AG04449 (cell line): ENCODE measurements around the gene MTHFS.

Source experiments
- CTCF ChIA-PET: fragments of 350-600 bp; formaldehyde crosslinking; extraction: SDS; loops from one replicate; lab custom pipeline; 2021; ENCODE audit warnings: antibody characterized with exemption; lab: Yijun Ruan, JAX
- POLR2A ChIA-PET: fragments of 400-600, 350-600 bp; formaldehyde crosslinking; extraction: SDS; loops from one replicate; lab custom pipeline; 2020; ENCODE audit warnings: antibody characterized with exemption, inconsistent platforms; lab: Yijun Ruan, JAX
- DNase-seq: peaks from one replicate; pipeline ENCODE4 v3.0.0-alpha.2; 2010; ENCODE audit warnings: low read depth, low spot score
- H3K4me3 ChIP-seq: 2 replicates; pipeline ENCODE4 v1.5.1; 2011; ENCODE audit warnings: low read depth, mild to moderate bottlenecking, control low read depth, low read length
- CTCF ChIP-seq: IDR thresholded peaks from one replicate; pipeline ENCODE4 v1.5.1; 2011; ENCODE audit warnings: mild to moderate bottlenecking, moderate library complexity, low read length, control low read depth, inconsistent platforms; ENCODE audit not compliant: insufficient read depth; ENCODE audit errors: missing control alignments

MTHFS gene

GRCh38 chr15:79858469-79858868 lies 38.3 kb downstream of the MTHFS start:
- CTCF ChIA-PET = interaction anchor here (0.9 to 13.7 kb wide), 13 partner anchors 9 to 522 kb away, joined by 3 to 482 read pairs (median 5); partner anchors contain the start of gene MINAR1
- H3K4me3 ChIP-seq = no peak overlapping the region
- DNase-seq = no peak
- POLR2A ChIA-PET = no interaction called here
- TF ChIP-seq CTCF = no peak

GRCh38 chr15:79853492-79854328 lies 43.1 kb downstream of the MTHFS start:
- TF ChIP-seq CTCF = peak; percentile 96
- ChIA-PET POLR2A (interaction anchor here (0.9 kb wide), 1 partner anchor 514 kb away, joined by 3 read pairs; no protein-coding TSS in a partner anchor), CTCF (interaction anchor here (0.6 to 13.7 kb wide), 71 partner anchors 10 to 601 kb away, joined by 3 to 482 read pairs (median 4); partner anchors contain the start of genes MINAR1 and MTHFS)
- peak; percentile 60 for DNase-seq
- no peak overlapping the region for H3K4me3 ChIP-seq

- ChIA-PET CTCF (interaction anchor here (0.6 to 13.7 kb wide), 55 partner anchors 9 to 538 kb away, joined by 3 to 482 read pairs (median 4); partner anchors contain the start of gene MINAR1), POLR2A (no interaction called here)
- DNase-seq = no peak
- TF ChIP-seq CTCF = peak; percentile 74
- H3K4me3 ChIP-seq = no peak overlapping the region
These were observed 47.0 kb downstream of the MTHFS start for GRCh38 chr15:79849789-79850188.

- TF ChIP-seq CTCF = no peak
- no peak overlapping the region for H3K4me3 ChIP-seq
- POLR2A ChIA-PET = no interaction called here
- CTCF ChIA-PET = interaction anchor here (0.7 to 3.6 kb wide), 3 partner anchors 464 to 506 kb away, joined by 3 to 33 read pairs (median 13); no protein-coding TSS in a partner anchor
- no peak for DNase-seq
These were observed 50.3 kb downstream of the MTHFS start for GRCh38 chr15:79846539-79846938.

GRCh38 chr15:79844221-79844620 lies 52.6 kb downstream of the MTHFS start:
- CTCF ChIA-PET = interaction anchor here (1.3 to 3.6 kb wide), 5 partner anchors 10 to 504 kb away, joined by 4 to 33 read pairs (median 13); no protein-coding TSS in a partner anchor
- H3K4me3 ChIP-seq = no peak overlapping the region
- POLR2A ChIA-PET = no interaction called here
- DNase-seq = no peak
- no peak for TF ChIP-seq CTCF

- no peak overlapping the region for H3K4me3 ChIP-seq
- CTCF ChIA-PET = interaction anchor here (1.0 to 3.1 kb wide), 2 partner anchors 12 to 16 kb away, joined by 4 to 14 read pairs; no protein-coding TSS in a partner anchor
- no peak for TF ChIP-seq CTCF
- POLR2A ChIA-PET = no interaction called here
- no peak for DNase-seq
These were observed 59.0 kb downstream of the MTHFS start for GRCh38 chr15:79837846-79838245.
